GM04503 (cell line): ENCODE measurements around the gene TNK1.
"Not testable (repeated sequence)": the region's sequence is repeated elsewhere in the genome, so short reads cannot be mapped to it uniquely, and the experiment has no call there.

Source experiments
- DNase-seq: peaks from one replicate; pipeline ENCODE4 v3.0.0-alpha.2; 2012; ENCODE audit warnings: low read depth

TNK1 gene

GRCh38 chr17:7380855-7381683 is at the start of gene TNK1:
TNK1 (plus strand) TSS chr17:7381089; CDS start chr17:7382927, 1,838 bp downstream.
- DNase-seq: no peak

DNA sequence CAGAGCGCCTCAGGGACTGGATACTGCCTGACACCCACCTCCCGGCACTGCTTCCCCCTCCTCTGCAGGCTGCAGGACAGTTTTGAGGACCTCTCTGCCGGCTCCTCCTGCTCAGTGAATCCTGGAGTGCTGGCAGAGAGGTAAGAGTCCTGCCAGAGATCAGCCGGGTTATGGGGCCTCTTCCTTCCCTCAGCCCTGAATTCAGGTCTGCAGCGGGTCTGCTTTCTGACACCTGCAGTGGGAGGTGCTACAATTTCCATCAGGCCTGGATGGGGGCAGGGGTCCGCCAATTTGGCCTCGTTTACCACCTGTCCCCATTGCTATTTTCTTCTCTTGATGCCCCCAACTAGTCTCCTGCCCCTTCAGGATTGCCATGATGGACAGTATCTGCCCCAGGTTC is 48.8 kb upstream of the TNK1 start:
- DNase-seq: no peak

DNA sequence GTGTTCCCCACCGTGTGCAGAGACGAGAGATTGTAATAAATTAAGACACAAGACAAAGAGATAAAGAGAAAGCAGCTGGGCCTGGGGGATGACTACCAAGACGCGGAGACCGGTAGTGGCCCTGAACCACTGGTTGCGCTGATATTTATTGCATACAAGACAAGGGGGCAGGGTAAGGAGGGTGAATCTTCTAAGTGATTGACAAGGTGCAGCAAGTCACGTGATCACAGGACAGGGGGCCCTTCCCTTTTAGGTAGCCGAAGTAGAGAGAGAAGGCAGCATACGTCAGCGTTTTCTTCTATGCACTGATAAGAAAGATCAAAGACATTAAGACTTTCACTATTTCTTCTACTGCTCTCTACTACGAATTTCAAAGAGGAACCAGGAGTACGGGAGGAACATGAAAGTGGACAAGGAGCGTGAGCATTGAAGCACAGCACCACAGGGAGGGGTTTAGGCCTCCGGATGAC is 48.3 kb upstream of the TNK1 start:
- DNase-seq: not testable (repeated sequence)

GRCh38 chr17:7334938-7335538 is 45.9 kb upstream of the TNK1 start:
- DNase-seq: no peak

DNA sequence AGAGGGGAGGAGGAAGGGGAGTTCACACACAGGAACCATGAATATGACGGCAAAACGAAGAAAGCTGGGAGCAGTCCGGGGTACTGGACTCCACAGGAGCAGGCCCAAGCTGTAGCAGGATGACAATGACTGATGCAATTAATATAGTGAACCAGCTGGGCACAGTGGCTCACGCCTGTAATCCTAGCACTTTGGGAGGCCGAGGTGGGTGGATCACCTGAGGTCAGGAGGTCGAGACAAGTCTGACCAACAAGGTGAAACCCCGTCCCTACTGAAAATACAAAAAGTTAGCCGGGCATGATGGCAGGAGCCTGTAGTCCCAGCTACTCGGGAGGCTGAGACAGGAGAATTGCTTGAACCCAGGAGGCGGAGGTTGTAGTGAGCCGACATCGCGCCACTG is 45.1 kb upstream of the TNK1 start:
- not testable (repeated sequence) for DNase-seq

GRCh38 chr17:7336240-7337175 is 44.4 kb upstream of the TNK1 start, which contains the start of gene ACAP1:
ACAP1 (plus strand) TSS chr17:7336529; CDS start chr17:7336735, 206 bp downstream.
- DNase-seq: no peak

- DNase-seq: not testable (repeated sequence)
Measured at GRCh38 chr17:7337600-7337999, 43.3 kb upstream of the TNK1 start.

DNA sequence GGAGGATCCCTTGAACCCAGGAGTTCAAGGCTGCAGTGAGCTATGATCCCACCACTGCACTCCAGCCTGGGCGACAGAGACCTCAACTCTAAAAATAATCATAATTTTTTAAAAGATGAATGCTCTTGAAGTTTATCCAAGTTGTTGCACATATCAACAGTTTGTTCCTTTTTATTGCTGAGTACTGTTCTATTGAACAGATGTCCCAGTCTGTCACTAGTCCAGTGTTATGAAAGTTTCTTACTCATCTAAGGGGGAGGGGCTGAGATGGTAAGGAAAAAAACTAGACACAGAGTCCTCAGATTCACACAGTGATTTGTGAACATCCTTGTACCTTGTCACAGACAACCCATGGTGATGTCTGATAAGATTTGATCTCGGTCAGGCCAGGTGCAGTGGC is 40.7 kb upstream of the TNK1 start:
- no peak for DNase-seq

DNA sequence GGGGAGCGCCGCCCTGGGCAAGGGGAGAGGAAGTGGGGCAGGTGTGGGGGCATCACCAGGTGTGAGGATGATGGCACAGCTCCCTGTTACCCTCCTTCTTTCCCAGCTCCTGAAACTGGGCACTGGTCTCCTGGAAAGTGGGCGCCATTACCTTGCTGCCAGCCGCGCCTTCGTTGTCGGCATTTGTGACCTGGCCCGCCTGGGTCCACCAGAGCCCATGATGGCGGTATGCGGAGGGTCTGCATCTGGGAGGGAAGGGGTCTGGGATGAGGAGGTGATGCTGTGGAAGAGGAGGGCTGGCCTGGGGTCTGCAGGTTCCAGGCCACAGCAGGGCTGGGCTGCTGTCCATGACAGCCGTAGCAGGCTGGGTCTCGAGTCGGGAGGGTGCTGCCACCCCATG is 39.0 kb upstream of the TNK1 start:
- no peak for DNase-seq

- no peak for DNase-seq
Measured at GRCh38 chr17:7343250-7343649, 37.6 kb upstream of the TNK1 start.

- no peak for DNase-seq
Measured at GRCh38 chr17:7346761-7347614, 33.9 kb upstream of the TNK1 start.

- no peak for DNase-seq
Measured at GRCh38 chr17:7347630-7348477, 33.0 kb upstream of the TNK1 start.

DNA sequence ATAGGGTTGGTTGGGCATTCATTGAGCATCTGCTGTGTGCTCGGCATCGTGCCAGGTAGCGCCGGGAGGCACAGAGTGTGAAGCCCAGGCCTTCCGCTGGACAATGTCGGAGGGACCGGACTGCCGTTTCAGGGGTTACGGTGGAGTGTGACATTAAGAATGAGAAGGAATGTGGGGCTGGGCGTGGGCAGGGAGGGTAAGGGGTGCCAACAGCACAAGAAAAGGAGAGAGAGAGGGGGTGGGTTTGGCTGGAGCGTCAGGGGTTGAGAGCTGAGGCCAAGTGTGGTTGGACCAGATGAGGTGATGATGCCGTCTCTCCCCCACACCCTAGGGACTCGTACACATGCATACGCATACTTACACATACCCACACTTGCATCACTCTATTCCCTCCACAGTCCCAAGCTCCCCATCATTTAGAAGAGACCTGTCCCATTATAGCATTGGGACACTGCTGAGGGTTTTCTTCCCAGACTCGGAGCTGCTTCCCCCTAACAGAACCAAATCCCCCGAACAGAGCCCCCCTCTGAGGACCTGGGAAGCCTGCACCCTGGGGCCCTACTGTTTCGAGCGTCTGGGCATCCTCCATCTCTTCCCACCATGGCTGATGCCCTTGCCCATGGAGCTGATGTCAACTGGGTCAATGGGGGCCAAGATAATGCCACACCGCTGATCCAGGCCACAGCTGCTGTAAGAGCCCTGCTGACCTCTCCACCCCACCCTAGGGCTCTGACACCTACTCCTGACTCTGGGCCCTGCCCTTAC is 32.2 kb upstream of the TNK1 start:
- DNase-seq: no peak

GRCh38 chr17:7351665-7352502 is 29.0 kb upstream of the TNK1 start, which contains the start of gene KCTD11:
KCTD11 (plus strand) TSS chr17:7352162.
- DNase-seq: peak; percentile 62

GRCh38 chr17:7352503-7352889 is 28.4 kb upstream of the TNK1 start:
- DNase-seq: no peak

- no peak for DNase-seq
Measured at GRCh38 chr17:7352910-7353635, 27.8 kb upstream of the TNK1 start.

DNA sequence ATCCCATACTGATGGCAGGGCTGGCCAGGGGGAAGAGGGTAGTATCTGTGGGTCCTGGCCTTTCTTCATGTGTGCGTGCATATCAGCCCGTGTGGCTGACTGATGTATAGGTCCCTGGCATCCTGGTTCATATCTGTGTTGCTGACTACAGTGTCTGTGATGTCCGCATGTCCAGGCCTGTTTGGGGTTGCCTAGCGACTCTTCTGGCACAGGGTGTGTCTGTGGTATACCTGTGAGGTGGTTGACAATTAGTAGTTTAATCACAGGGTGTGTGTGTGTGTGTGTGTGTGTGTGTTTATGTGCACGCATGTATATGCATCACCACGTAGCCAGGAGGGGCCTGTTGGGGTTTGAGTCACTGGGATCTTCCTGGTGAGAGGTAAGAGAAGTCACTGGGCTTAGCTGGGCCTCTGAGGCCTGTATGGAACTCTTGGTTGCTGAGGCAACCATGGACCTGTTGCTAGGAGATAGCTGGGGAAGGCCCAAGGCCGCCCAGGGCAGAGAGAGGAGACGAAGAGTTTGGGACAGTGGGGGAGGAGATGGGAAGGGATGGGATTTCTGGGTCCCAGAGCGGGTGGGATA is 26.5 kb upstream of the TNK1 start:
- DNase-seq: no peak

GRCh38 chr17:7355053-7355452 is 25.8 kb upstream of the TNK1 start, which contains the start of gene TMEM95:
TMEM95 (plus strand) TSS chr17:7355156; CDS start chr17:7355205, 49 bp downstream.
- no peak for DNase-seq
